Fibroblast of skin of abdomen (primary cell): ENCODE data around the gene TP53TG3F. TPM values are rescaled to one million over a fixed set of nuclear protein-coding genes. Genes with fewer than 3 reads are reported as not detected.
"Not testable (repeated sequence)": the region's sequence is repeated elsewhere in the genome, so short reads cannot be mapped to it uniquely, and the experiment has no call there.

Experiments
- DNase-seq: peaks from one replicate; pipeline ENCODE4 v3.0.0-alpha.2; 2013
- polyA plus RNA-seq, 2 experiments: library from polyadenylated mRNA; unstranded; fragments of 120-200 nt; gene quantifications; one replicate each; pipeline ENCODE4 v1.2.1, GENCODE V29; 2013; ENCODE audit not compliant: insufficient read length in 2 of 2

The TP53TG3F gene, protein sequence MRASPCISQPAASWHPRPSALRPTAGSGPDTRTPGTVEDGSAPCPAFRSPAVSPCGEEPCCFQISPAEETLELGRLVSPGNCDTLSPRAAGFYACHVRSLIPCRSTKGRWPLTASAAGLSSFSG
- polyA plus RNA-seq (2013, experiment 1 of 2; ENCODE audit: insufficient read length), result not detected
- polyA plus RNA-seq (2013, experiment 2 of 2; ENCODE audit: insufficient read length), result not detected

DNA sequence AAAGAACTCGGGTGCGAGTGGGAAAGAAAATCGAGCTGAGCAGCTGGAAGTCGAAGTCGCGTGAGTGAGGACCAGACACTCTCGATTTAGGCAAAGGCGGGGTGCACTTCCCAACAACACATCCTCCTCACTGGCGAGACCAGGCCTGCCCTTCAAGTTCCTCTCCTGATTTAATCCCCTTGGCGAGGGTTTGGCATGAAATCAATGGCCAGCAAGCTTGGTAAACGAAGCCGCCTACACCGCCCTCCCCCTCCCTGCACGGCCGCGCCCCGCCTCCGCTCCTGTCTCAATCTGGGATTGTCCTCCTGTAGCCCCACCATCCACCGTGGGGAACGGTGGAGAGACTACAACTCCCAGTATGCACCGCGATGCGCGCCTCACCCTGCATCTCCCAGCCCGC, at the start of gene TP53TG3F:
Gene TP53TG3F (plus strand): TSS at position 301 of the 400 bp plus-strand sequence. CDS start 68 bp downstream, at position 369.
- DNase-seq, result not testable (repeated sequence)

DNA sequence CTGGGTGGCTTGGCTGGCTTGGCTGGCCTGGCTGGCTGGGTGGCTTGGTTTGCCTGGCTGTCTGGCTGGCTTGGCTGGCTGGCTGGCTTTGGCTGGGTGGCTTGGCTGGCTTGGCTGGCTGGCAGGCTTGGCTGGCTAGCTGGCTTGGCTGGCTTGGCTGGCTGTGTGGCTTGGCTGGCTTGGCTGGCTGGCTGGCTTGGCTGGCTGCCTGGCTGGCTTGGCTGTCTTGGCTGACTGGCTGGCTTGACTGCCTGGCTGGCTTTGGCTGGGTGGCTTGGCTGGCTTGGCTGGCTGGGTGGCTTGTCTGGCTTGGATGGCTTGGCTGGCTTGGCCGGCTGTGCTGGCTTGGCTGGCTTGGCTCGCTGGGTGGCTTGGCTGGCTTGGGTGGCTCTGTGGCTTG, 32.2 kb downstream of the TP53TG3F start:
- DNase-seq, result not testable (repeated sequence)

DNA sequence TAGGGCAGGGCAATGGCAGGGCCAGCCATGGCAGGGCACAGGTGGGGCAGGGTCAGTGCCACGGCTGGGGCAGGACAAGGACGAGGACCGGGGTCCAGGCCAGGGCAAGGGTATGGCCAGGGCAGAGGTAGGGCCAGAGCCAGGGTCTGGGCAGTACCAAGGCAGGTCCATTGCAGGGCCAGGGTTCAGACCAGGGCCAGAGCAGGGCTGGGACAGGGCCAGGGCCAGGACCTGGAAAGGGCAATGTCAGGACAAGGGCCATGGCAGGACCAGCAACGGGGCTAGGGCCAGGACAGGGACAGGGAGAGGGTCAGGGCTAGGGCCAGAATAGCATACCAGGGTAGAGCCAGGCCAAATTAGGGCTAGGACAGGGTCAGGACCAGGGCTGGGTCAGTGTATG, 47.8 kb downstream of the TP53TG3F start:
- not testable (repeated sequence) for DNase-seq

DNA sequence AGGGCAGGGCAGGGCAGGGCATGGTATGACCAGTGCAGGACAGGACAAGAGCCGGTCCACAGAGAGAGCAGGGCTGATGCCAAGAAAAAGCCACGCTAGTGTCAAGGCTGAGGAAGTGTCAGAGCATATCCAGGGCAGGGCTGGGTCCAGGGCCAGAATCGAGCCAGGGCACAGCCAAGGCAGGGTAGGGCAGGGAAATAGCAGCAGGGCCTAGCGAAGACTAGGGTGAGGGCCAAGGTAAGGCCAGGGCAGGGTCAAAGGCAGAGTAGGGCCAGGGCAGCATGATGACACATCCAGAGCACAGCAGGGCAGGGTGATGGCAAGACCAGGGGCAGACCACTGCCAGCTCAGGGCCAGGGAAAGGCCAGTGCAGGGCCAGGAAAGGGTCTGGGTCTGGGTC, 49.7 kb downstream of the TP53TG3F start:
- DNase-seq, result not testable (repeated sequence)

DNA sequence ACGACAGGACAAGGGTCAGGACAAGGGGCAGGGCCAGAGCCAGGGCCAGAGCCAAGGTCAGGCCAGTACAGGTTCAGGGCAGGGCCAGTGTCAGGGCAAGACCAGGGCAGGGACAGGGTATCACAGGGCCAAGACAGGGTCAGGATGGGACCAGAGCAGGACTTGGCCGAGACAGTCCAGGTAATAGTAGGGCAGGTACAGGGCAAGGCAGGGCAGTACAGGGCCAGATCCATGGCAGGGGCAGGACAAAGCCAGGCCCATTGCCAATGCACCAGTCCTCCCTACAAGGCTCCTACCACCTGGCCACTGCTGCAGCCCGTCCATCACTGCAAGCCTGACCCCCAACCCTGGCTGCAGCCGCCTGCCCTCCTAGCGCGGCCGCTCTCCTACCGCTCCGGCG, 50.5 kb downstream of the TP53TG3F start:
- DNase-seq, result not testable (repeated sequence)
